A549 treated with CpdA at 1 μM for 4 hours (cell line): ENCODE results near the gene ASGR2. TPM values are rescaled to one million over a fixed set of nuclear protein-coding genes. Genes with fewer than 3 reads are reported as not detected.

Source experiments
- total RNA-seq: library from RNA; stranded (reverse); fragments of 200-300 nt; extraction: Qiagen RNA extraction; gene quantifications from 5 replicates; pipeline ENCODE4 v1.2.3, GENCODE V29; 2022; ENCODE audit warnings: low read depth

ASGR2 gene
- total RNA-seq: 0.24 TPM in 1 of 5 replicates, not detected in the others

GRCh38 chr17:7114241-7114874, at the start of gene ASGR2:
ASGR2 (minus strand) TSS chr17:7114822; CDS start chr17:7114240, 582 bp downstream.

GRCh38 chr17:7079581-7080455, 34.8 kb downstream of the ASGR2 start, which contains the start of gene CLEC10A:
CLEC10A (minus strand) TSS chr17:7080251; CDS start chr17:7078812, 1,439 bp downstream.

Other genes starting within 250 kb of the ASGR2 start
- gene ALOX12, start 118.8 kb downstream of the ASGR2 start, total RNA-seq: 0.02 TPM in 1 of 5 replicates, not detected in the others
- 462 to 521 TPM (median 474 TPM) in 5 replicates for gene RNASEK, start 102.2 kb downstream of the ASGR2 start, total RNA-seq
- not detected in 5 replicates for gene BCL6B, start 91.8 kb downstream of the ASGR2 start, total RNA-seq
- gene SLC16A13, start 78.8 kb downstream of the ASGR2 start, total RNA-seq: 9.2 to 12.7 TPM (median 12.1 TPM) in 5 replicates
- gene SLC16A11, start 70.7 kb downstream of the ASGR2 start, total RNA-seq: not detected in 5 replicates
- gene CLEC10A, start 34.6 kb downstream of the ASGR2 start, total RNA-seq: not detected in 5 replicates
- 0.82 to 1.2 TPM (median 1.0 TPM) in 5 replicates for gene ASGR1, start 64.5 kb upstream of the ASGR2 start, total RNA-seq
- 7.9 to 9.6 TPM (median 8.9 TPM) in 5 replicates for gene DLG4, start 105.0 kb upstream of the ASGR2 start, total RNA-seq
- gene ACADVL, start 105.1 kb upstream of the ASGR2 start, total RNA-seq: 353 to 465 TPM (median 434 TPM) in 5 replicates
- gene DVL2, start 119.7 kb upstream of the ASGR2 start, total RNA-seq: 28.0 to 42.0 TPM (median 34.1 TPM) in 5 replicates
- gene PHF23, start 124.6 kb upstream of the ASGR2 start, total RNA-seq: 83.9 to 111 TPM (median 93.1 TPM) in 5 replicates
- gene GABARAP, start 127.6 kb upstream of the ASGR2 start, total RNA-seq: 651 to 801 TPM (median 727 TPM) in 5 replicates
- gene CTDNEP1, start 136.9 kb upstream of the ASGR2 start, total RNA-seq: 214 to 254 TPM (median 242 TPM) in 5 replicates
- gene ELP5, start 137.4 kb upstream of the ASGR2 start, total RNA-seq: 117 to 137 TPM (median 127 TPM) in 5 replicates
- 0.54 to 0.90 TPM (median 0.62 TPM) in 5 replicates for gene CLDN7, start 147.7 kb upstream of the ASGR2 start, total RNA-seq
- 0.13 to 0.29 TPM (median 0.24 TPM) in 5 replicates for gene SLC2A4, start 166.9 kb upstream of the ASGR2 start, total RNA-seq
- 0.45 to 0.97 TPM (median 0.60 TPM) in 4 of 5 replicates, not detected in the other for gene YBX2, start 179.8 kb upstream of the ASGR2 start, total RNA-seq
- 1,623 to 1,819 TPM (median 1,736 TPM) in 5 replicates for gene EIF5A, start 192.8 kb upstream of the ASGR2 start, total RNA-seq
- gene GPS2, start 200.5 kb upstream of the ASGR2 start, total RNA-seq: 91.6 to 105 TPM (median 99.8 TPM) in 5 replicates
- 24.3 to 33.5 TPM (median 29.7 TPM) in 5 replicates for gene NEURL4, start 214.5 kb upstream of the ASGR2 start, total RNA-seq
- gene ACAP1, start 221.7 kb upstream of the ASGR2 start, total RNA-seq: 1.9 to 7.2 TPM (median 3.1 TPM) in 5 replicates
- 11.9 to 16.4 TPM (median 13.3 TPM) in 5 replicates for gene KCTD11, start 237.3 kb upstream of the ASGR2 start, total RNA-seq
- not detected in 5 replicates for gene TMEM95, start 240.3 kb upstream of the ASGR2 start, total RNA-seq